NCI-H1694 treated with DMSO at 0.1 percent for 48 hours (cell line): ENCODE results near the gene WWOX.
"Not testable (repeated sequence)": the region's sequence is repeated elsewhere in the genome, so short reads cannot be mapped to it uniquely, and the experiment has no call there.

Experiments used
- DNase-seq: peaks from one replicate; lab custom pipeline; 2025; lab: John Stamatoyannopoulos, UW

WWOX gene

DNA sequence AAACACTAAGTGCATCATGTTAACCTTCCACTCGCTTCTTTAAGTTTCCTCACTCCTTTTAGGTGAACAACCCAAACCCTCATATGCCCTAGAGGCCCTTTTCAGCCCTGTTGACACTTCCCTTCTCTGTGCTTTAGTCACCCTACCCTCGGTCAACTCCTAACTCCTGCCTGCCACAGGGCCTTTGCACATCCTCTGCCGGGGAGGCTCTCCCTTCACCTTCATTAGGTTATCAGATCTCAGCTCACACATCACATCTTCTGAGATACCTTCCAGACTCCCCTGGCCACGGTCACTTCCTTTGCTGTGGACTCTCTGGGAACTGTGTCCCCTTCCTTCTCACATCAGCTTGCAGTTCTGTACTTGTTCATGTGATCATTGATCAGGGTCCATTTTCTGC is 926.7 kb downstream of the WWOX start:
- no peak for DNase-seq

DNA sequence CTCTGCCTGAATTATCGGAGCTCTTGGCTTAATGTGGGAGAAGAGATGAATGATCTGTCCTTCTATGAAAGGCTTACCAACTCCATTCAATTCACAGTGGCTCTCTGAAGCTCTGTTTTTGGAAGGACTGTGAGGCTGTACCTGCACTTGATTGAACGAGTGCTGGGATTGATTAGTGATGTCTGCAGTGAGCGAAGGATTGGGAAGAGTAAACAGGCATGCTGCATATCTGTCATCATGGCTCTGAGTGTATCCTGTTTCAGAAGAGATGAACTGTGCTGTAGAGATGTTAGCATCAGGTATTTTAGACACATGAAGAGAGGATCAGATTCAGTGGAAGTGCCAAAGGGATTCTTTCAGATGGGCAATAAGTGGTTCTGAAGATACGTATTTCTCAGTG is 937.1 kb downstream of the WWOX start:
- no peak for DNase-seq

DNA sequence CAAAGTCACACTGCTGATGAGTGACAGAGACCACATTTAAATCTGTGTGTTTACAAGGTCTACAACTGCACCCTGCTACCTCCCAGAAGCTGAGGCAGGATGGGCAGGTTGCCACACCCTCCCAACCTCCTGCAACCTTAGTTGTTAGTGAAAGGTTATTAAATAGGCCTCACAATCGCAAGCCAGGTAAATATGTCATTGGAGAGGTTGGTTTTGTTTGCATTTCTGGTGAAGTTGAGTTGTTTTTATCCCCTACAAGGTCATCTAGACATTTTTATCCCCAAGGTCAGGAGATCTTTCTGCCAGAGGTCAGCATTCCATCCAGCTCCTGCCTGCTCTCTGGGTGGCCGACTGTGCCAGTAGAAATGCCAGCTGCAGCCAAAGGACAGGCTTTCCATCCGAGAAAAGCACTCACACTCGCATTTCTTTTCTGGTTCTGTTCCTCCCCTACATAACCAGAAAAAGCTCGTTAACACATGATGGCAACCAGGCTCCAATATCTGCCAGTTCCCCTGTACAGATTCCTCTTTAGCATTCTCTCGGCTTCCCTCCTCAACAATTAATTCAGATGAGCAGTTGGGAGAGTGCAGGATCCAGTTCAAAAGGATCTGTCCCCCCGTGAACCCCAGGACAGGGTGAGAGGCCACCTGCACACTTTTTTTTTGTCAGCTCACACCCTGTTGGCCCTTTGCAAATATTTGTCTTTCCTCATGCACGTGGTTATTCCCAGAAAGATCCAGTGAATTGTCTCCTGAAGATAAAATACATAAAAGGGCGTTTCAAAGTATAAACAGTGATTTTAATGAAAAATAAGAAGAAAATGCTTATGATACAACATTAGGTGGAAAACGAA is 938.3 kb downstream of the WWOX start:
- no peak for DNase-seq

GRCh38 chr16:79041206-79041605 is 941.8 kb downstream of the WWOX start:
- no peak for DNase-seq

GRCh38 chr16:79042141-79042540 is 942.7 kb downstream of the WWOX start:
- no peak for DNase-seq

- DNase-seq, result no peak
These were observed 943.4 kb downstream of the WWOX start for GRCh38 chr16:79042886-79043285.

DNA sequence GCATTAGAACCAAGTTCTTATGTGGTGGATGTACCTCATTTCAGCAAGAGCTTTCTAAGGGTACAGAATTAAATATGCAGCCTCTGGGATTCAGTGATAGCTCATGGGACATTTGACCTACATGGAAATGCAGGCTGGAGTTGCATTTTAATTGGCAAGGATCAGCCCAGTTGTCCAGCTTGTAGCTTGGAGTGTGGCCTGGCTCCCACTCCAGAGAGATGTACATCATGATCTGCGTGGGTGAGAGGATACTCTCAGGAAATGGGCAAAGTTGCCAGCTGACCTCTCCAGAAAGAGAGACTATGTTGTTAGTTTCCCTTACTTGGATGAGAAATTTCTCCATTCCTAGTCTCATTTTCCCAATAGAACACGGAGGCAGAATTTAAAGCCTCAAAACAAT is 945.7 kb downstream of the WWOX start:
- no peak for DNase-seq

DNA sequence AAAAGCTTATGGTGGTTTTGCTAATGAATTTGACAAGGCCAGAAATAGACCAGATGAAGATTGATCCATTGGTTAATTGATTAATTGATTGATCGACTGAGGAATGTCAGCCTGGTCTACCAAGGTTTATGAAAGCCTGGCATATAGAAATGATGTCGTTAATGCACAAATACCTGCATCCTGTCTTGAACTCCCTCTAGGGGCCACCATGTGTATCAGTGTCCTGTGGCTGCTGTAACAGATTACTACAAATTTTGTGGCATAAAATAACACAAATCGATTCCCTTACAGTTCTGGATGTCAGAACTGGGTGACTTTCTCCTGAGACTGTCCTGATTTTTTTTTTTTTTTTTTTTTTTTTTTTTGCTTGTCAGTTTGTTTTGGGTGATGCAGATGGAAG is 947.9 kb downstream of the WWOX start:
- peak; percentile 12 for DNase-seq

GRCh38 chr16:79049040-79049439 is 949.6 kb downstream of the WWOX start:
- peak; percentile 2 for DNase-seq

DNA sequence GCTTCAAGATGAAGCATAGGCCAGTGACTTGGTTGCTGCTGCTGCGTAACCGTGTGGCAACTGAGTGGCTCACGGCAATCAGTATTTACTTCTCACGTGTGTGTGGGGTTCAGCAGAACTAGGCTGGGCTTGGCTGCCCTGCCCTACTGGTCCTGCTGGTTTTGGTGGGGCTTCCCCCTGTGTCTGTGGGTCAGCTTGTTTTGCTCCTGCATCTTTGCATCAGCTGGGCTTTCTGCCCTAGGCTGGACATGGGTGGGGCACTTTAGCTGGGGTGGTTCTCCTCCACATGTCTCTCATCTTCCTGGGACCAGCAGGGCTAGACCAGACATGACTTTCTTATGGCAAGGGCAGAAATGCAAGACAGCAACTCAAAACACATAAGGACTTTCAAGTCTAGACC is 950.6 kb downstream of the WWOX start:
- no peak for DNase-seq

DNA sequence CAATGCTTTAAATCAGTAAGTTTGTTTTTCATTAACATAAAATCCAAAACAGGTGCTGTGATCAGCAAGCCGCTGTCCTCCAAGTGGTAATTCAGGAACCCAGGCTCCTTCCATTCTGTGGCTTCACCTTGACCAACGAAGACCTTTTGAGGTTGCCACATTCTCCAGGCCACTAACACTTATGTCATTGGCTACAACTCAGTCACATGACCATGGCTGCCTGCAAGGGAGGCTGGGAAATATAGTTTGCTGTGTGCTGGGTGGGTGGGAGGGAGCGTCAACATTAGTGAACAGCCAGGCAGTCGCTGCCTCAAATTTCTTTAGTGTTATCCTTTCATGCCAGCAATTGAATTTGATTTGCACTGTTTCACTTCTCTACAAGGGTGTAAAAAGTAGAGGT is 951.9 kb downstream of the WWOX start:
- no peak for DNase-seq

DNA sequence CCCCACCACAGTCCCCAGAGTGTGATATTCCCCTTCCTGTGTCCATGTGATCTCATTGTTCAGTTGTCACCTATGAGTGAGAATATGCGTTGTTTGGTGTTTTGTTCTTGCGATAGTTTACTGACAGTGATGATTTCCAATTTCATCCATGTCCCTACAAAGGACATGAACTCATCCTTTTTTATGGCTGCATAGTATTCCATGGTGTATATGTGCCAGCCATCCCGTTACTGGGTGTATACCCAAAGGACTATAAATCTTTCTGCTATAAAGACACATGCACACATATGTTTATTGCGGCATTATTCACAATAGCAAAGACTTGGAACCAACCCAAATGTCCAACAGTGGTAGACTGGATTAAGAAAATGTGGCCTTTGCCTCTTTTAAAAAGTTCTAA is 952.7 kb downstream of the WWOX start:
- not testable (repeated sequence) for DNase-seq

GRCh38 chr16:79053577-79053976 is 954.1 kb downstream of the WWOX start:
- no peak for DNase-seq

DNA sequence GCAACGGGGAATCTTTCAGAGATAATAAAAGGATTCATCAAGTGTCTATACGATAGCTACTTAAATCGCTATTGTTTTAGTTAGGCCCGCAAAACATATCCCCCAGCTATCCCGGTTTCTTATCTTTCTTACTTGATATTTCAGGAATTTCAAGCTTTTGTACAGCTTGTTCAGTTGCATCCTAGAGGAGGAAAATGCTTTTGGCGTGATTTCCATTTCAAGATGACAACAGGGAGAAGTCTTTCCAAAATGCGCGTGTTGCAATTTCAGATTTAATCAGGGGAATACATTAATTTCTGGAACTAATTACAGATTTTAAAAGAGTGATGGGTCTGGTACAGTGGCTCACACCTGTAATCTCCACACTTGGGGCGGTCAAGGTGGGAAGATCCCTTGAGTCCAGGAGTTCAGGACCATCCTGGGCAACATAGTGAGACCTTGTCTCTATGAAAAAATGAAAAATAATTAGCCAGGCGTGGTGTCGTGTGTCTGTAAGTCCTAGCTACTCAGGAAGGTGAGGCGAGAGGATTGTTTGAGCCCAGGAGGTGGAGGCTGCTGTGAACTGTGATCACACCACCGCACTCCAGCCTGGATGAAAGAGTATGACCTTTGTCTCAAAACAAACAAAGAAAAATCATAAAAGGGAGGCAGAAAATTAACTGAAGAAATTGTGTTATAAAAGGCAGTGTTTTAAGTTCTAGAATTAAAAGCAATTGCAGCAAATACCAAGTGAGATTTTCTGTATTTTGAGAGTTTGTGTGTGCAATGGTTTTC is 954.9 kb downstream of the WWOX start:
- DNase-seq, result no peak

GRCh38 chr16:79055251-79055970 is 956.0 kb downstream of the WWOX start:
- DNase-seq, result no peak

DNA sequence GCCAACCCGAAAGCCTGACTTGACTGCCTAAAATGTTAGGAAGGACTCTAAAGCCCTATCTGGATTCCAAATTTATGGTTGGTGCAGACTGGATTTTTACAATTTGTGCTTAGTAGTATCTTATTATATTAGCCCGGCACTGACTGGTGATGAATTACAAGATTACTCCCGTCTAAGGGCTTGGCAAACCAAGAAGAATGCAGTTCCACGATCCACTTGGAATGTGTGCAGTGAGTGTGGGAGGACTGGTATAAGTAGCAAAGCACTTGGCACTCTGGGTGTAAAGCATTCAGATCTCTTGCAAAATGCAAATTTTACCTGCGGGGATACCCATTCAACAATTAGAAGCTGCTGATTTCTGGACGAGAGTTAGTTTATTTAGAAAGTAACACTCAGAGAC is 961.7 kb downstream of the WWOX start:
- no peak for DNase-seq

DNA sequence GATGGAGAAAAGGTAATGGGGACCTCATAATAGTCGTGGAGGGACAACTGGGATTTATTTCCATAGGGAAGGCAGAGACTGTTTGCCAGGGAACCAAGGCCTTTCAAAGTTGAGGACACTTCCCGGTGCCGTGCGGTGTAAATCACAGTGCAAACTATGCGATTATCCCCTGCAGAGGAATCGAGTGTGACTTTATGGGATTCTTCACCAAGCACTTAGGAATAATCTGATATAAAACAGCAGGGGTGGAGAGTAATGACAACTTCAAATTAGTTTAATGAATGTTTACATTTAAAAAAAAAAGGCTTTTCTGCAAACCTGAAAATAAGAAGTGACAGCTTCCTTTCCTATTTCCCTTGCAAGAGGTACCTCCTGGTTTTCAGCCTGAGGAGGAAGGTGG is 962.9 kb downstream of the WWOX start:
- DNase-seq, result no peak

- DNase-seq, result no peak
These were observed 963.4 kb downstream of the WWOX start for GRCh38 chr16:79062821-79063220.

DNA sequence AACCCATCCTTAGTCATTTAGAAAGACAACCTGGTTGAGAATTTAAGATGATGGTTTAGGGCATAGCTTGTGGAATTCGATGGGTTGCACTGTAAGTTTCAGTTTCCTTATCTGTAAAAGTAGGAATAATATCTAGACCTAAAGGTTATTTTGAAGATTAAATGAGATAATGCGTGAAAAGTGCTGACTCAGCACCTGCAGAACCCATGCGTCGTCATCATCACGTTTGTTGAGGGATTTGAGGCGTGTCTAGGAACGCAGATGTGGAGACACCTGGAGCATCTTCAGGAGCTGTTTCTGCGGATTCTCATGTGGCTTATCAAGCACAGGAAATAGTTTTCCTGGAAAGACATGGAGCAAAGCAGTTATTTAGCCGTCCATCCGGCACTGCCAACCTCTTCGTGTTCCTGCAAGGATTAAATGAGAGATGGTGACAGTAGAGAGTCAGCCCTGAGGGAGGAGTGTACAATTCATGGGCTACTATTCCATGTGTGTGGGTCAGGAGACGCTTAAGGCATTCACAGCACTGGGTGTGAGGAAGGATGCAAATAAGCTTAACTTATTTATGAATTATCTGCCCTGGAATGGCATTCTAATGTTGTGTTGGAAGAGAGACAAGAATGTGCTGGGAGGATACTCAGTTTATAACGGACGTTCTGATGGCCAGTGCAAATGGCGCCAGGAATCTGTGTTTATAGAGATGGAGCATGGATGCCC is 965.0 kb downstream of the WWOX start:
- DNase-seq, result no peak

- no peak for DNase-seq
These were observed 967.1 kb downstream of the WWOX start for GRCh38 chr16:79066561-79066960.

- no peak for DNase-seq
These were observed 968.1 kb downstream of the WWOX start for GRCh38 chr16:79067600-79067999.

DNA sequence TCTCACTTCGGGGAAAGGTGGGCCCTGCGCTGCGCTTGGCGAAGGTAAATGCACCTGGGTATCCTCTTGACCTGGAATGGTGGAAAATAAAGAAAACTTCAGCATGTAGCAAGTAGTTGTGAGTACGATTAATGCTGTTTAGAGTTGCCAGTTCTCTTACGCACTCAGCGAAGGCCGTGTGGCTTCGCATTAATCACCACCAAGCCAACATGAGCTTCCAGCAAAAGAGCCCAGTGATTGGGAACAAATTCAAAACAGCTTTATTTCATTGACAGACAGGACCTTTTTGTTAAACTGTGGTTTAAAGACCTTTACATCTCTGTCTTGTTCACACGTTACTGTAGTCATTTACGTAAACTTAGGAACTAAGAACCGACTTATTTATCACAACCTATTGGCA is 969.7 kb downstream of the WWOX start:
- no peak for DNase-seq
